Prostate gland (tissue), 2 donors: ENCODE data around the gene GABRE.

Experiments
- CTCF ChIP-seq, 4 experiments: fragments of 200-600 bp in 2 of 4; fragments of 450-650 bp in 2 of 4; sonication (generic) in 2 of 4; IDR thresholded peaks; 1 replicate in 3 of 4; 2 replicates in 1 of 4; pipeline ENCODE4 v1.5.1; 2016 to 2019; ENCODE audit warnings: antibody characterized with exemption in 4 of 4, mild to moderate bottlenecking in 2 of 4, moderate library complexity in 2 of 4
- POLR2AphosphoS5 ChIP-seq: sonication (generic); formaldehyde crosslinking; IDR thresholded peaks from one replicate; pipeline ENCODE4 v1.6.1; 2017; ENCODE audit warnings: antibody characterized with exemption

GRCh38 chrX:151970027-151970426 lies 4.4 kb downstream of the GABRE start:
- TF ChIP-seq CTCF (IDR thresholded peaks at IDR 0.05): no peak
- TF ChIP-seq POLR2AphosphoS5: no peak
